ENCODE measurements around the gene TMEM117. TPM values are rescaled to one million over a fixed set of nuclear protein-coding genes. Genes with fewer than 3 reads are reported as not detected.

Gene TMEM117
- total RNA-seq, 6 experiments from 2014 or later = 2.4 to 15.3 (median 3.1) TPM

DNA sequence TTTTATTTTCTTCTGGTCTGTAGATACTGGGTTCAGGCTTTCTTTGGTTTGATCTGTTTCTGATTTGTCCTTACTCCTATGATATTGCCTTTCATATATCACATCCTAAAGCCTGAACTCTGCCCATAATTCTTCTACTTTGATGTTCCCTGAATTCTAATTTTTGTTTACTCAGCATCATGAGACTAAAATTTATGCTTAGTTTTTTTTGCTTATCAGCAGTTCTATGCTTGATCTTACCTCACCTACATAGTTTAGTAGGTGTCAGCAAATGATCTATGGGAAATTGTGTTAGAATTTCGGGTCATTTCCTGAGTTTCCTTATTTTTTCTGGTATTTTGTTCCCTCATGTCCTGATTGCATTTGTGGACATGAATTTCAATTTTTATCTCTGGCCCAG, 94.2 kb downstream of the TMEM117 start:
- Histone ChIP-seq H3K9me3 (no peaks in the 10 kb centered on the region), H3K36me3 (peaks cover 0 to 3% (median 0%) of the 10 kb centered on the region in 4 donors), H3K27me3 (no peaks in the 10 kb centered on the region), H3K4me1 (no peaks in the 10 kb centered on the region), H3K27ac (no peak overlapping the region), H3K4me3 (no peak overlapping the region)
- DNase-seq (no peak), ATAC-seq (no peak)
- TF ChIP-seq POLR2A (IDR thresholded peaks at IDR 0.05) (no peak), CTCF (IDR thresholded peaks at IDR 0.05) (no peak)
- WGBS (ENCODE audit: insufficient coverage, low coverage, low lambda C conversion rate, missing lambda C conversion rate) = 58% methylated on average over 1 of the region's 1 CpG
- intact Hi-C loops (cut with DNase I) = no loop called here

- DNase-seq (no peak), ATAC-seq (no peak)
- Histone ChIP-seq H3K4me3 (no peak overlapping the region), H3K27ac (no peak overlapping the region), H3K36me3 (peaks cover 0 to 3% (median 0%) of the 10 kb centered on the region in 4 donors), H3K27me3 (no peaks in the 10 kb centered on the region), H3K9me3 (no peaks in the 10 kb centered on the region), H3K4me1 (no peaks in the 10 kb centered on the region)
- WGBS (ENCODE audit: insufficient coverage, low coverage, low lambda C conversion rate, missing lambda C conversion rate) = 100% methylated on average over 2 of the region's 2 CpGs
- intact Hi-C loops (cut with DNase I) = no loop called here
- TF ChIP-seq POLR2A (IDR thresholded peaks at IDR 0.05) (no peak), CTCF (IDR thresholded peaks at IDR 0.05) (no peak)
Measured at GRCh38 chr12:43931187-43931586, 95.3 kb downstream of the TMEM117 start.

- Histone ChIP-seq H3K4me1 (no peaks in the 10 kb centered on the region), H3K36me3 (no peaks in the 10 kb centered on the region), H3K9me3 (no peaks in the 10 kb centered on the region), H3K27ac (no peak overlapping the region), H3K4me3 (no peak overlapping the region), H3K27me3 (no peaks in the 10 kb centered on the region)
- ATAC-seq = no peak
- intact Hi-C loops (cut with DNase I) = no loop called here
- TF ChIP-seq POLR2A (IDR thresholded peaks at IDR 0.05) (no peak), CTCF (IDR thresholded peaks at IDR 0.05) (no peak)
- no peak for DNase-seq
- 83% methylated on average over 1 of the region's 1 CpG for WGBS (ENCODE audit: insufficient coverage, low coverage, low lambda C conversion rate, missing lambda C conversion rate)
Measured at GRCh38 chr12:43935581-43935980, 99.7 kb downstream of the TMEM117 start.

DNA sequence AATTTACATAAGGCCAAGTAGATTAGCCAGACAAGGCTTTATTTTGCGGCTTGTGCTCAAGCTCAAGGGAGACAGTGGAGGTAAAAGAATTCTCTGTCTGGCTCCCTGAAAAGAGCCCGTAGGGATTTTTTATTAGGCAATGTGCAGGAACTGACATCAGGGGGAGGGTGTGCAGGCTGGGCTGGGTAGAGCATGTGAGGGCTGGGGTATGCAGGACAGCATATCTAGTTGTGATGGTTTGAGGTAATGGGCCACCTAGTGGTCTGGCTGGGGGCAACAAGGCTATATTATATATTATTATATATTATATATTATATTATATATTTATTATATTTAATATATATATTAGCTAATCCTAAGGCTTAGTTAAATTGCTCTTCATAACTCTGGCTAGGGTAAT, 102.1 kb downstream of the TMEM117 start:
- ATAC-seq (no peak), DNase-seq (no peak)
- no peaks in the 10 kb centered on the region for H3K9me3 ChIP-seq
- H3K4me3 ChIP-seq = no peak overlapping the region
- TF ChIP-seq CTCF (IDR thresholded peaks at IDR 0.05) (peak in 1 of 4 donors; percentile 8), POLR2A (IDR thresholded peaks at IDR 0.05) (no peak)
- intact Hi-C loops (cut with DNase I) = no loop called here
- H3K4me1 ChIP-seq = no peaks in the 10 kb centered on the region
- 85% methylated on average over 2 of the region's 2 CpGs for WGBS (ENCODE audit: insufficient coverage, low coverage, low lambda C conversion rate, missing lambda C conversion rate)
- no peaks in the 10 kb centered on the region for H3K36me3 ChIP-seq
- no peaks in the 10 kb centered on the region for H3K27me3 ChIP-seq
- no peak overlapping the region for H3K27ac ChIP-seq

GRCh38 chr12:43942379-43942778, 106.5 kb downstream of the TMEM117 start:
- H3K4me1 ChIP-seq = no peaks in the 10 kb centered on the region
- ATAC-seq (no peak), DNase-seq (no peak)
- H3K27ac ChIP-seq = no peak overlapping the region
- 74% methylated on average over 2 of the region's 2 CpGs for WGBS (ENCODE audit: insufficient coverage, low coverage, low lambda C conversion rate, missing lambda C conversion rate)
- intact Hi-C loops (cut with DNase I) = no loop called here
- H3K27me3 ChIP-seq = no peaks in the 10 kb centered on the region
- H3K36me3 ChIP-seq = no peaks in the 10 kb centered on the region
- TF ChIP-seq POLR2A (IDR thresholded peaks at IDR 0.05) (no peak), CTCF (IDR thresholded peaks at IDR 0.05) (no peak)
- H3K9me3 ChIP-seq = no peaks in the 10 kb centered on the region
- H3K4me3 ChIP-seq = no peak overlapping the region
